Measurements from ENCODE around the gene EHBP1.

Gene EHBP1

GRCh38 chr2:62665446-62665845 is 40.1 kb upstream of the EHBP1 start:
- no peak overlapping the region for H2AFZ ChIP-seq (ENCODE audit: low read length)
- H3F3A ChIP-seq (ENCODE audit: insufficient read depth, low read length), result no peaks in the 10 kb centered on the region

GRCh38 chr2:62669180-62669579 is 36.3 kb upstream of the EHBP1 start:
- H3K9ac ChIP-seq (ENCODE audit: low read length), result no peak overlapping the region
- no peaks in the 10 kb centered on the region for H4K20me1 ChIP-seq (ENCODE audit: insufficient read depth, low read length)
- no peaks in the 10 kb centered on the region for H3K79me2 ChIP-seq (ENCODE audit: insufficient read depth, low read length)
- H3K4me1 ChIP-seq (ENCODE audit: insufficient read depth, low read length, severe bottlenecking), result no peaks in the 10 kb centered on the region
- no peaks in the 10 kb centered on the region for H3K9me2 ChIP-seq (ENCODE audit: low read depth, low read length)
- no peak overlapping the region for H3K4me2 ChIP-seq (ENCODE audit: low read length)
- H3K27me3 ChIP-seq (ENCODE audit: insufficient read depth, low read length), result no peaks in the 10 kb centered on the region
- H2AFZ ChIP-seq (ENCODE audit: low read length), result no peak overlapping the region
- H3K27ac ChIP-seq (ENCODE audit: low read depth, low read length, poor library complexity, severe bottlenecking), result no peak overlapping the region
- TF ChIP-seq EZH2 (IDR thresholded peaks at IDR 0.05; ENCODE audit: borderline replicate concordance, low read length), result no peak
- TF ChIP-seq CTCF (IDR thresholded peaks at IDR 0.05; ENCODE audit: low read length), result no peak
- H3K4me3 ChIP-seq (ENCODE audit: low read depth, low read length, poor library complexity, severe bottlenecking), result no peak overlapping the region
- H3K9me3 ChIP-seq (ENCODE audit: low read length), result no peaks in the 10 kb centered on the region
- H3K36me3 ChIP-seq (ENCODE audit: insufficient read depth, low read length), result no peaks in the 10 kb centered on the region
- H3F3A ChIP-seq (ENCODE audit: insufficient read depth, low read length), result no peaks in the 10 kb centered on the region

More at GRCh38 chr2:62665446-62665845, 40.1 kb upstream of the EHBP1 start:
- no peaks in the 10 kb centered on the region for H3K4me1 ChIP-seq (ENCODE audit: insufficient read depth, low read length, severe bottlenecking)
- H3K9me2 ChIP-seq (ENCODE audit: low read depth, low read length), result no peaks in the 10 kb centered on the region
- no peaks in the 10 kb centered on the region for H3K27me3 ChIP-seq (ENCODE audit: insufficient read depth, low read length)
- H3K27ac ChIP-seq (ENCODE audit: low read depth, low read length, poor library complexity, severe bottlenecking), result no peak overlapping the region
- H4K20me1 ChIP-seq (ENCODE audit: insufficient read depth, low read length), result no peaks in the 10 kb centered on the region
- no peak overlapping the region for H3K4me2 ChIP-seq (ENCODE audit: low read length)
- H3K36me3 ChIP-seq (ENCODE audit: insufficient read depth, low read length), result no peaks in the 10 kb centered on the region
- H3K9ac ChIP-seq (ENCODE audit: low read length), result no peak overlapping the region
- no peaks in the 10 kb centered on the region for H3K79me2 ChIP-seq (ENCODE audit: insufficient read depth, low read length)
- H3K4me3 ChIP-seq (ENCODE audit: low read depth, low read length, poor library complexity, severe bottlenecking), result no peak overlapping the region
- TF ChIP-seq EZH2 (IDR thresholded peaks at IDR 0.05; ENCODE audit: borderline replicate concordance, low read length) (no peak), CTCF (IDR thresholded peaks at IDR 0.05; ENCODE audit: low read length) (no peak)
- H3K9me3 ChIP-seq (ENCODE audit: low read length), result no peaks in the 10 kb centered on the region

GRCh38 chr2:62672601-62673000 is 32.9 kb upstream of the EHBP1 start:
- Histone ChIP-seq H4K20me1 (ENCODE audit: insufficient read depth, low read length) (no peaks in the 10 kb centered on the region), H3K4me1 (ENCODE audit: insufficient read depth, low read length, severe bottlenecking) (no peaks in the 10 kb centered on the region), H3K79me2 (ENCODE audit: insufficient read depth, low read length) (no peaks in the 10 kb centered on the region), H3K4me3 (ENCODE audit: low read depth, low read length, poor library complexity, severe bottlenecking) (no peak overlapping the region), H3K36me3 (ENCODE audit: insufficient read depth, low read length) (no peaks in the 10 kb centered on the region), H3K9me2 (ENCODE audit: low read depth, low read length) (no peaks in the 10 kb centered on the region), H3K27ac (ENCODE audit: low read depth, low read length, poor library complexity, severe bottlenecking) (no peak overlapping the region), H3K9me3 (ENCODE audit: low read length) (no peaks in the 10 kb centered on the region), H3K9ac (ENCODE audit: low read length) (no peak overlapping the region), H3F3A (ENCODE audit: insufficient read depth, low read length) (no peaks in the 10 kb centered on the region), H3K4me2 (ENCODE audit: low read length) (no peak overlapping the region), H3K27me3 (ENCODE audit: insufficient read depth, low read length) (no peaks in the 10 kb centered on the region), H2AFZ (ENCODE audit: low read length) (no peak overlapping the region)
- no peak for TF ChIP-seq CTCF (IDR thresholded peaks at IDR 0.05; ENCODE audit: low read length)
- no peak for TF ChIP-seq EZH2 (IDR thresholded peaks at IDR 0.05; ENCODE audit: borderline replicate concordance, low read length)
